DND-41 (cell line): Measurements from ENCODE around the gene PUS7L.

Experiments used
- ATAC-seq: fragments of 200-7000 bp; cut with Tn5 transposase; 3 replicates; pipeline ENCODE4 v1.9.1; 2021; ENCODE audit warnings: low read depth; ENCODE audit not compliant: insufficient read depth
- DNase-seq: peaks from one replicate; pipeline ENCODE4 v3.0.0-alpha.2; 2020
- H2AFZ ChIP-seq: 2 replicates; pipeline ENCODE4 v1.6.0; 2012; ENCODE audit warnings: low read depth, low read length
- H3K27ac ChIP-seq: 2 replicates; pipeline ENCODE4 v1.5.1; 2012; ENCODE audit warnings: low read length, inconsistent platforms
- H3K27me3 ChIP-seq: fragments of 200-600 bp; sonication (generic); 2 replicates; pipeline ENCODE4 v1.6.0; 2012; ENCODE audit warnings: low read length, mild to moderate bottlenecking, inconsistent platforms; ENCODE audit not compliant: insufficient read depth, poor library complexity
- H3K36me3 ChIP-seq: 2 replicates; pipeline ENCODE4 v1.5.1; 2012; ENCODE audit warnings: low read length, inconsistent platforms; ENCODE audit not compliant: insufficient read depth
- H3K4me1 ChIP-seq: 2 replicates; pipeline ENCODE4 v1.5.1; 2012; ENCODE audit warnings: mild to moderate bottlenecking, low read length; ENCODE audit not compliant: insufficient read depth
- H3K4me2 ChIP-seq: 2 replicates; pipeline ENCODE4 v1.6.0; 2012; ENCODE audit warnings: mild to moderate bottlenecking, moderate library complexity, low read length, inconsistent platforms; ENCODE audit not compliant: insufficient read depth
- H3K4me3 ChIP-seq, 2 experiments: fragments of 200-600 bp in 1 of 2; shearing (Covaris generic) in 1 of 2; 2 replicates each; pipeline ENCODE4 v1.5.1; 2012 to 2016; ENCODE audit warnings: inconsistent platforms in 2 of 2, low read length in 2 of 2, mild to moderate bottlenecking in 2 of 2, low read depth in 1 of 2, moderate library complexity in 1 of 2
- H3K79me2 ChIP-seq: 2 replicates; pipeline ENCODE4 v1.6.0; 2012; ENCODE audit warnings: low read length, inconsistent platforms; ENCODE audit not compliant: insufficient read depth
- H3K9ac ChIP-seq: 2 replicates; pipeline ENCODE4 v1.6.0; 2012; ENCODE audit warnings: low read depth, mild to moderate bottlenecking, inconsistent platforms, low read length, moderate library complexity
- H3K9me3 ChIP-seq: 2 replicates; pipeline ENCODE4 v1.5.1; 2012; ENCODE audit warnings: low read length, moderate library complexity, mild to moderate bottlenecking, inconsistent platforms; ENCODE audit not compliant: insufficient read depth, severe bottlenecking
- H4K20me1 ChIP-seq: 2 replicates; pipeline ENCODE4 v1.6.0; 2012; ENCODE audit warnings: low read length; ENCODE audit not compliant: insufficient read depth
- CTCF ChIP-seq: IDR thresholded peaks from 2 replicates; pipeline ENCODE4 v1.5.1; 2012; ENCODE audit warnings: borderline replicate concordance, low read length, moderate library complexity, mild to moderate bottlenecking; ENCODE audit not compliant: poor library complexity, severe bottlenecking; ENCODE audit errors: extremely low read depth
- EZH2 ChIP-seq: IDR thresholded peaks from 3 replicates; pipeline ENCODE4 v1.6.1; 2012; ENCODE audit warnings: borderline replicate concordance, low read depth, mild to moderate bottlenecking, moderate library complexity, low read length, inconsistent platforms; ENCODE audit not compliant: severe bottlenecking

Gene PUS7L

GRCh38 chr12:43758728-43759563, at the start of gene PUS7L, which contains the start of gene IRAK4:
Gene PUS7L (minus strand): TSS chr12:43758790. CDS start chr12:43755245, 3,545 bp downstream.
Gene IRAK4 (plus strand): TSS chr12:43758951. CDS start chr12:43768112, 9,161 bp downstream.
- Histone ChIP-seq H3K79me2 (peaks cover 65% of the 10 kb centered on the region), H3K9me3 (no peaks in the 10 kb centered on the region), H3K9ac (peak within 1 kb of the TSS; percentile 77), H2AFZ (peak within 1 kb of the TSS; percentile 95), H3K27ac (peak within 1 kb of the TSS; percentile 96), H3K4me2 (peak within 1 kb of the TSS; percentile 88), H3K4me3 (peak within 1 kb of the TSS; percentile 63 to 89), H3K27me3 (no peaks in the 10 kb centered on the region), H4K20me1 (no peaks in the 10 kb centered on the region), H3K36me3 (peaks cover 3% of the 10 kb centered on the region), H3K4me1 (peaks cover 61% of the 10 kb centered on the region)
- DNase-seq (peak; percentile 94), ATAC-seq (peak; percentile 91)
- TF ChIP-seq CTCF (peak; percentile 59), EZH2 (no peak)

GRCh38 chr12:43807386-43807785, 48.8 kb upstream of the PUS7L start:
- TF ChIP-seq CTCF (no peak), EZH2 (no peak)
- Histone ChIP-seq H3K4me1 (peaks cover 37% of the 10 kb centered on the region), H3K4me2 (peak overlapping the region; percentile 89), H3K27me3 (peaks cover 5% of the 10 kb centered on the region), H2AFZ (peak overlapping the region; percentile 88), H3K9ac (peak overlapping the region; percentile 98), H3K27ac (peak overlapping the region; percentile 89; the same call in 1 of the 2 replicates), H3K79me2 (peaks cover 48% of the 10 kb centered on the region), H3K9me3 (no peaks in the 10 kb centered on the region), H4K20me1 (peaks cover 11% of the 10 kb centered on the region; the same call in 1 of the 2 replicates), H3K4me3 (peak overlapping the region in 1 of 2 experiments; percentile 74; a peak in 2 of 4 replicates), H3K36me3 (peaks cover 15% of the 10 kb centered on the region)
- no peak for ATAC-seq
- no peak for DNase-seq

- H3K27ac ChIP-seq = peak overlapping the region; percentile 89
These were observed 48.1 kb upstream of the PUS7L start for GRCh38 chr12:43806737-43807072.

More at GRCh38 chr12:43806737-43807072, 48.1 kb upstream of the PUS7L start:
- Histone ChIP-seq H3K9me3 (no peaks in the 10 kb centered on the region), H3K4me1 (peaks cover 37% of the 10 kb centered on the region), H3K9ac (peak overlapping the region; percentile 98), H3K4me3 (peak overlapping the region; percentile 74 to 90), H2AFZ (peak overlapping the region; percentile 88), H3K4me2 (peak overlapping the region; percentile 89), H3K36me3 (peaks cover 22% of the 10 kb centered on the region), H4K20me1 (peaks cover 11% of the 10 kb centered on the region; the same call in 1 of the 2 replicates), H3K27me3 (peaks cover 5% of the 10 kb centered on the region), H3K79me2 (peaks cover 54% of the 10 kb centered on the region)
- ATAC-seq (no peak), DNase-seq (no peak)
- TF ChIP-seq CTCF = no peak
- no peak for TF ChIP-seq EZH2
